ENCODE results near the gene SORCS2.

DNA sequence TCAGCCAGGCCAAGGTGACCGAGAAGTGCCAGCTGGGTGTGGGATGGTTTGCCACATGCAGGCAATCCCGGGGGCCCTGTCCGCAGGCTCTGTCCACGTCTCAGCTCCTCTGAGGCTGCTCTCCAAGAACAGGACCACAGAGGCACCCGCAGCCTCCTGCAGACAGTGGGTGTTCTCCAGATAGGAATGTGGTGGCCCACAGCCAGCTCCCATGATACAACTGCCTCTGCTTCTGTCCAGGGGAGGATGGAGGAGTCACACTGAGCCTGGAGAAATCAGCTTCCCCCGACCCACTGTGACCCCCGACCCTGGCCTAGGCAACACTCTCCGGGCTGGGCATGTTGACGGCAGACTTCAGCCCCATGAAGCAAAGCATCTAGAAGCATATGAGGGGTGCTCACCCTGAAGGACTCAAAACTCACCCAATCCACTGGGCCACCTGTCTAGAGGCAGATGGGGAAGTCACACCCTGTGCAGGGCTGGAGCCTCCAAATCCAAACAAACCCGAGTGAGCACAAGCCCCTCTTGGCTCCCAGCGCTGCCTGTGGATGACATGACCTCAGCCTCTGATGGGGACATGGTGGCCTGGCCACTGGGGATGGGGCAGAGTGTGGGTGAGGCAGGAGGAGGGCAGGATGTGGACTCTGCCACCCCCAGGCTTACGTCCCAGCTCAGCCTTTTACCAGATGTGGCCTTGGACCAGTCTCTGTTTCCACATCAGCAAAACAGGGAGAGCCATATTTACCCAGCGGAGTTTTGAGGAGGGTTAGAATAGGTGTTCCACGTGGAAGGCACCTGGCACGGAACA lies 140.1 kb downstream of the SORCS2 start:
- TF ChIP-seq, protein P1, sequence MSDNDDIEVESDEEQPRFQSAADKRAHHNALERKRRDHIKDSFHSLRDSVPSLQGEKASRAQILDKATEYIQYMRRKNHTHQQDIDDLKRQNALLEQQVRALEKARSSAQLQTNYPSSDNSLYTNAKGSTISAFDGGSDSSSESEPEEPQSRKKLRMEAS (IDR thresholded peaks at IDR 0.05) = no peak
- TF ChIP-seq, protein P2, sequence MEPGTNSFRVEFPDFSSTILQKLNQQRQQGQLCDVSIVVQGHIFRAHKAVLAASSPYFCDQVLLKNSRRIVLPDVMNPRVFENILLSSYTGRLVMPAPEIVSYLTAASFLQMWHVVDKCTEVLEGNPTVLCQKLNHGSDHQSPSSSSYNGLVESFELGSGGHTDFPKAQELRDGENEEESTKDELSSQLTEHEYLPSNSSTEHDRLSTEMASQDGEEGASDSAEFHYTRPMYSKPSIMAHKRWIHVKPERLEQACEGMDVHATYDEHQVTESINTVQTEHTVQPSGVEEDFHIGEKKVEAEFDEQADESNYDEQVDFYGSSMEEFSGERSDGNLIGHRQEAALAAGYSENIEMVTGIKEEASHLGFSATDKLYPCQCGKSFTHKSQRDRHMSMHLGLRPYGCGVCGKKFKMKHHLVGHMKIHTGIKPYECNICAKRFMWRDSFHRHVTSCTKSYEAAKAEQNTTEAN (CRISPR knock-in tag; conservative IDR thresholded peaks at IDR 0.05) = no peak
- TF ChIP-seq, protein P3, sequence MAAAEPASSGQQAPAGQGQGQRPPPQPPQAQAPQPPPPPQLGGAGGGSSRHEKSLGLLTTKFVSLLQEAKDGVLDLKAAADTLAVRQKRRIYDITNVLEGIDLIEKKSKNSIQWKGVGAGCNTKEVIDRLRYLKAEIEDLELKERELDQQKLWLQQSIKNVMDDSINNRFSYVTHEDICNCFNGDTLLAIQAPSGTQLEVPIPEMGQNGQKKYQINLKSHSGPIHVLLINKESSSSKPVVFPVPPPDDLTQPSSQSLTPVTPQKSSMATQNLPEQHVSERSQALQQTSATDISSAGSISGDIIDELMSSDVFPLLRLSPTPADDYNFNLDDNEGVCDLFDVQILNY (CRISPR knock-in tag; conservative IDR thresholded peaks at IDR 0.05) = no peak
- TF ChIP-seq FOXP4 (CRISPR knock-in tag; IDR thresholded peaks at IDR 0.05) = no peak
